ENCODE data around the gene UBE2J2.

GRCh38 chr1:1279028-1279427 is 5.4 kb upstream of the UBE2J2 start:
- TF ChIP-seq CTCF (IDR thresholded peaks at IDR 0.05) = no peak
- no peak for TF ChIP-seq POLR2A (IDR thresholded peaks at IDR 0.05)
